Mesendoderm (in vitro differentiated cells): ENCODE data around the gene NIT2.
"Not testable (repeated sequence)": the region's sequence is repeated elsewhere in the genome, so short reads cannot be mapped to it uniquely, and the experiment has no call there.

Experiments used
- DNase-seq: peaks from one replicate; pipeline ENCODE4 v3.0.0; 2013
- H2AK5ac ChIP-seq: 2 replicates; pipeline ENCODE4 v1.6.1; 2013; ENCODE audit warnings: low read length, inconsistent platforms
- H2BK120ac ChIP-seq: 2 replicates; pipeline ENCODE4 v1.6.1; 2013; ENCODE audit warnings: low read depth, mild to moderate bottlenecking, low read length, moderate library complexity, mixed read lengths
- H2BK15ac ChIP-seq: replicated peaks from 2 replicates; pipeline ENCODE4 v1.6.1; 2013; ENCODE audit warnings: low read depth, mild to moderate bottlenecking, moderate library complexity
- H2BK5ac ChIP-seq: 2 replicates; pipeline ENCODE4 v1.6.1; 2013; ENCODE audit warnings: low read length, inconsistent platforms
- H3K18ac ChIP-seq: 2 replicates; pipeline ENCODE4 v1.6.1; 2013; ENCODE audit warnings: mild to moderate bottlenecking, low read length, mixed read lengths
- H3K23ac ChIP-seq: one replicate; pipeline ENCODE4 v1.6.1; 2013; ENCODE audit warnings: low read length
- H3K27ac ChIP-seq: 2 replicates; pipeline ENCODE4 v1.5.1; 2013; ENCODE audit warnings: low read depth, mild to moderate bottlenecking, inconsistent platforms, low read length, moderate library complexity
- H3K27me3 ChIP-seq: 2 replicates; pipeline ENCODE4 v1.6.1; 2013; ENCODE audit warnings: low read length, control low read depth, mild to moderate bottlenecking, inconsistent platforms; ENCODE audit not compliant: insufficient read depth, poor library complexity
- H3K36me3 ChIP-seq: 2 replicates; pipeline ENCODE4 v1.6.1; 2013; ENCODE audit warnings: low read length, inconsistent platforms; ENCODE audit not compliant: control insufficient read depth, insufficient read depth
- H3K4ac ChIP-seq: one replicate; pipeline ENCODE4 v1.6.1; 2013; ENCODE audit warnings: low read depth, mild to moderate bottlenecking, low read length, moderate library complexity
- H3K4me1 ChIP-seq: 2 replicates; pipeline ENCODE4 v1.6.1; 2013; ENCODE audit warnings: low read depth, low read length, inconsistent platforms; ENCODE audit not compliant: control insufficient read depth
- H3K4me2 ChIP-seq: 2 replicates; pipeline ENCODE4 v1.6.1; 2013; ENCODE audit warnings: low read length
- H3K4me3 ChIP-seq: 2 replicates; pipeline ENCODE4 v1.5.1; 2013; ENCODE audit warnings: mild to moderate bottlenecking, low read length
- H3K56ac ChIP-seq: one replicate; pipeline ENCODE4 v1.6.1; 2013; ENCODE audit warnings: low read length
- H3K79me1 ChIP-seq: 2 replicates; pipeline ENCODE4 v1.6.1; 2013; ENCODE audit warnings: low read length, inconsistent platforms
- H3K79me2 ChIP-seq: 2 replicates; pipeline ENCODE4 v1.6.1; 2013; ENCODE audit warnings: mild to moderate bottlenecking, low read length; ENCODE audit not compliant: control insufficient read depth, insufficient read depth
- H3K9ac ChIP-seq: 2 replicates; pipeline ENCODE4 v1.6.1; 2013; ENCODE audit warnings: low read length, inconsistent platforms
- H4K5ac ChIP-seq: one replicate; pipeline ENCODE4 v1.6.1; 2013; ENCODE audit warnings: low read length
- H4K8ac ChIP-seq: one replicate; pipeline ENCODE4 v1.6.1; 2013; ENCODE audit warnings: low read depth, mild to moderate bottlenecking, control low read depth, low read length, moderate library complexity
- WGBS: extraction: QIAGEN DNeasy Blood & Tissue Kit; methylation state at CpG from one replicate; pipeline ENCODE4 v1.1.7; 2013; ENCODE audit warnings: low lambda C conversion rate, missing lambda C conversion rate; ENCODE audit not compliant: insufficient coverage; ENCODE audit errors: extremely low coverage; 5-methylcytosine and 5-hydroxymethylcytosine counted together

NIT2 gene

DNA sequence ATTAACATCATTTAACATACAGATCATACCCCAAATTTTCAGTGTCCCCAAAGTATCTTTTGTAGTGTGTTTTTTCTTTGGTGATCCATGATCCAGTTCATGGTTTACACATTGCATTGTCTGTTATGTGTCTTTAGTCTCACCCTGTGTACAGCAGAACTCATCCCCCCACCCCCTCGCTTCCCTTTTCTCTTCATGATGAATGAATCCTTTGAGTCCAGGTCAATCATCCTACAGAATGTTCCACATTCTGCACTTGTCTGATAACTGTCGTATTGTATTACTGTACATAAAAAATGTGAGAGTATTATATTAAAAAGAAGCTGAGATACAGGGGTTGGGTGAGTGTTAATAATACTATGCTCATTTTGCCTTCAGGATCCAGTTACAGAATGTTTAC, 14.6 kb upstream of the NIT2 start:
- Histone ChIP-seq H3K27me3 (no peaks in the 10 kb centered on the region), H3K4me1 (no peaks in the 10 kb centered on the region), H2BK120ac (no peak overlapping the region), H3K4me3 (no peak overlapping the region), H2AK5ac (no peak overlapping the region), H3K4ac (no peak overlapping the region), H3K27ac (no peak overlapping the region), H3K56ac (no peak overlapping the region), H3K36me3 (no peaks in the 10 kb centered on the region), H2BK5ac (no peak overlapping the region), H2BK15ac (no peak overlapping the region), H3K9ac (no peak overlapping the region), H3K18ac (no peak overlapping the region), H4K5ac (no peak overlapping the region), H3K23ac (no peak overlapping the region), H3K4me2 (no peak overlapping the region), H3K79me1 (no peaks in the 10 kb centered on the region), H4K8ac (no peak overlapping the region), H3K79me2 (no peaks in the 10 kb centered on the region)
- WGBS: no CpG with 5 or more reads among the region's 2 CpGs
- no peak for DNase-seq

DNA sequence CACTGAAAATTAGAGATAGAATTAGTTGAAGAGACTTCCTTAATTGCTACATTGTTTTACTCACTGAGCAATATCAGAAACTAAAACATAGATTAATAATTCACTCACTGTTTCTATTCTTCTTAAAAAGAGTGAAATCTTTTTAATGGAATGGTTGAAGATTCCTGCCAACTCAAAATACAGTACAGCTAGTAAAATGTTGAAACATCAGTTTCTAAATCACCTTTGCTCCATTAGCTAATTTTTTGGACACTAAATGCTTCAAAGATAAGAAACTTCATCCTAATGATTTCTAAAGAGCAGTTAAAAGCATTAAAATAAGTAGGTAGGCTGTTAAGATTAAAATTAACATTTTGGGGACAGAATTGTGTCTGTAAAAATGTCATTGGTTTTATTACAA, 10.5 kb upstream of the NIT2 start:
- Histone ChIP-seq H3K4ac (no peak overlapping the region), H4K8ac (no peak overlapping the region), H3K4me3 (no peak overlapping the region), H3K36me3 (no peaks in the 10 kb centered on the region), H4K5ac (no peak overlapping the region), H3K27ac (no peak overlapping the region), H3K27me3 (no peaks in the 10 kb centered on the region), H3K4me1 (no peaks in the 10 kb centered on the region), H3K56ac (no peak overlapping the region), H3K4me2 (no peak overlapping the region), H3K79me1 (no peaks in the 10 kb centered on the region), H2AK5ac (no peak overlapping the region), H2BK5ac (no peak overlapping the region), H3K79me2 (no peaks in the 10 kb centered on the region), H2BK120ac (no peak overlapping the region), H3K9ac (no peak overlapping the region), H3K18ac (no peak overlapping the region), H3K23ac (no peak overlapping the region), H2BK15ac (no peak overlapping the region)
- no peak for DNase-seq

DNA sequence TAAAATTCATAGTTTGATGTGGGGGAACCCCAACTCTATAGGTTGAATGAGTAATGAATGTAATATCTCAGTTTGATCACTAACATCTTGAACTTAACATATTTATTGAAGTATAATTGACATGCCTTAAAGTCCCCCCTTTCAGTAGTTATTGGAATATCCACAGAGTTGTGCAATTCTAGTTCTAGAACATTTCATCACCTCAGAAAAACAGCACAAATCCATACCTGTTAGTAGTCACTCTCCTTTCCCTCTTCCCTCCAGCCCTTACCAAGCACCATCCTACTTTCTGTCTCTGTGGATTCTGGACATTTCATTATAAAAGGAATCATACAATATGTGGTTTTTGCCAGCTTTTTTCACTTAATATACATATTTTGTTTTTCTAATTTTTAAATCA, 8.7 kb upstream of the NIT2 start:
- Histone ChIP-seq H3K4me2 (no peak overlapping the region), H4K5ac (no peak overlapping the region), H3K79me2 (no peaks in the 10 kb centered on the region), H3K36me3 (no peaks in the 10 kb centered on the region), H3K4me1 (no peaks in the 10 kb centered on the region), H2BK120ac (no peak overlapping the region), H3K9ac (no peak overlapping the region), H3K79me1 (no peaks in the 10 kb centered on the region), H3K56ac (no peak overlapping the region), H2AK5ac (no peak overlapping the region), H3K27ac (no peak overlapping the region), H2BK15ac (no peak overlapping the region), H3K18ac (no peak overlapping the region), H3K23ac (no peak overlapping the region), H2BK5ac (no peak overlapping the region), H4K8ac (no peak overlapping the region), H3K4me3 (no peak overlapping the region), H3K27me3 (no peaks in the 10 kb centered on the region), H3K4ac (no peak overlapping the region)
- no peak for DNase-seq

DNA sequence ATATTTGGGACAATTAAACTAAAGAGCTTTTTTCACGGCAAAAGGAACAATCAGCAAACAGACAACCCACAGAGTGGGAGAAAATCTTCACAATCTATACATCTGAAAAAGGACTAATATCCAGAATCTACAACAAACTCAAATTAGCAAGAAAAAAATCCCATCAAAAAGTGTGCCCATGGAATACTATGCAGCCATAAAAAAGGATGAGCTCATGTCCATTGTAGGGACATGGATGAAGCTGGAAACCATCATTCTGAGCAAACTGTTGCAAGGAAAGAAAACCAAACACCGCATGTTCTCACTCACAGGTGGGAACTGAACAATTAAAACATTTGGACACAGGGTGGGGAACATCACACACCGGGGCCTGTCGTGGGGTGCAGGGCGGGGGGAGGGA, 7.2 kb upstream of the NIT2 start:
- not testable (repeated sequence) for H3K79me2 ChIP-seq, H3K4ac ChIP-seq, H2BK5ac ChIP-seq, H2BK15ac ChIP-seq, H3K23ac ChIP-seq, H3K27ac ChIP-seq, H4K5ac ChIP-seq, H3K56ac ChIP-seq, H3K79me1 ChIP-seq, H3K4me2 ChIP-seq, H3K9ac ChIP-seq, DNase-seq, H3K4me1 ChIP-seq, H2AK5ac ChIP-seq, H3K18ac ChIP-seq, H3K36me3 ChIP-seq, H3K4me3 ChIP-seq, H3K27me3 ChIP-seq, H2BK120ac ChIP-seq, H4K8ac ChIP-seq
- no CpG with 5 or more reads among the region's 5 CpGs for WGBS

DNA sequence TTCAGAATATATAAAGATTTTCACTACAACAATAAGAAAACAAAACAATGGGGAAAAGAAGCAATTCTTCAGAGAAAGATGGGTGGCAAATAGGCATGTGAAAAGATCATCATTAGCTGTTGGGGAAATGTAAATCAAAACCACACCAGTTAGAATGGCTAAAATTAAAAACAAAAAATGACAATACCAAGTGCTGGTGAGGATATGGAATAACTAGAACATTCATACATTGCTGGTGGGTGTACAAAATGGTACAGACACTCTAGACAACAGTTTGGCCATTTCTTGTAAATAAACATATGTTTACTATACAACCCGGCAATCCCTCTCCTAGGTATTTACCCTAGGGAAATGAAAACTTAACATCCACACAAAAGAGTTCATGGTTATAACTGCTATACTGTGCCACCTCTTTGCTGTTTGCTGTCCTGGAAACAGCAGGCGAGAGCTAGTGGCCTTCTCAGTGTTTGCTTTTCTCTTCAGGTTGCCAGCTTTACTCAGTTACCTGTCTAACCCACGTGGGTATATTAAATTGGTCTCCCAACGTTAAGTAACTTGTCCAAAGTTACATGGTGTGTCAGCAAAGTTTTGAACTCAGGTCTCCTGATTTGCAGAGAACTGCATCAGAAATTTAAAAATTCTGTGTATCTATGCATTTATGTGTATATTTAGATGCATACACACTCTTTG, 4.6 kb upstream of the NIT2 start:
- Histone ChIP-seq H3K23ac (no peak overlapping the region), H3K56ac (no peak overlapping the region), H4K5ac (no peak overlapping the region), H3K4ac (no peak overlapping the region), H3K79me1 (no peaks in the 10 kb centered on the region), H3K79me2 (no peaks in the 10 kb centered on the region), H3K27ac (no peak overlapping the region), H3K18ac (no peak overlapping the region), H4K8ac (no peak overlapping the region), H3K4me1 (peaks cover 2% of the 10 kb centered on the region), H3K9ac (no peak overlapping the region), H2BK120ac (no peak overlapping the region), H2BK5ac (no peak overlapping the region), H3K4me3 (no peak overlapping the region), H3K27me3 (no peaks in the 10 kb centered on the region), H2BK15ac (no peak overlapping the region), H3K36me3 (no peaks in the 10 kb centered on the region), H3K4me2 (no peak overlapping the region), H2AK5ac (no peak overlapping the region)
- no CpG with 5 or more reads among the region's 4 CpGs for WGBS
- DNase-seq: no peak

DNA sequence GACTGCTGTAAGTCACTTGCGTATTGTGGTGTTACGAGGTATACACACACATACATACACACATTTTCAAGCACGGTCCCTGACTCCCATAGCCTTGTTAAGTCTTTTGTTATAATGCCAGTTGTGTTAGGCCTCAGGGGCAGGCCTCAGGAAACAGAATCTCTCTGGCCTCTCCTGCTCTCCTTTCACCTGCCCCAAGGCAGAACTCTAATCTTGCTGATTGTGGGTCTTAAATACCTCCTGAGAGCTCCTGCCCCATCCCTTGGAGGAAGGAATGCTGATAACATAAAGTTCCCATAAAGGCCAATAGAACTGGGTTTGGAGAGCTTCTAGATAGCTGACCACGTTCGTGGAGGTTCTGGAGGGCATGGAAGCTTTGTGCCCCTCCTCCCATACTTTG, 3.9 kb upstream of the NIT2 start:
- Histone ChIP-seq H2AK5ac (no peak overlapping the region), H3K4me1 (peaks cover 2% of the 10 kb centered on the region), H2BK5ac (no peak overlapping the region), H3K18ac (no peak overlapping the region), H3K36me3 (no peaks in the 10 kb centered on the region), H3K23ac (no peak overlapping the region), H4K8ac (no peak overlapping the region), H3K79me2 (no peaks in the 10 kb centered on the region), H3K4ac (no peak overlapping the region), H3K9ac (no peak overlapping the region), H3K27ac (no peak overlapping the region), H3K27me3 (no peaks in the 10 kb centered on the region), H3K56ac (no peak overlapping the region), H2BK15ac (no peak overlapping the region), H2BK120ac (no peak overlapping the region), H3K79me1 (no peaks in the 10 kb centered on the region), H4K5ac (no peak overlapping the region), H3K4me2 (no peak overlapping the region), H3K4me3 (no peak overlapping the region)
- peak; percentile 70 for DNase-seq
- WGBS: no CpG with 5 or more reads among the region's 5 CpGs
